22Rv1 (cell line): ENCODE data around the gene AMBRA1.

Experiments
- H3K27ac ChIP-seq: fragments of 450-650 bp; 2 replicates; pipeline ENCODE4 v1.5.1; 2017
- ZFX ChIP-seq: fragments of 450-650 bp; IDR thresholded peaks from 2 replicates; pipeline ENCODE4 v1.6.1; 2017; ENCODE audit warnings: antibody characterized with exemption, borderline replicate concordance
- TF ChIP-seq, protein P1 (sequence below): fragments of 450-650 bp; IDR thresholded peaks from 2 replicates; pipeline ENCODE4 v1.5.1; 2017; ENCODE audit warnings: mild to moderate bottlenecking

Gene AMBRA1

DNA sequence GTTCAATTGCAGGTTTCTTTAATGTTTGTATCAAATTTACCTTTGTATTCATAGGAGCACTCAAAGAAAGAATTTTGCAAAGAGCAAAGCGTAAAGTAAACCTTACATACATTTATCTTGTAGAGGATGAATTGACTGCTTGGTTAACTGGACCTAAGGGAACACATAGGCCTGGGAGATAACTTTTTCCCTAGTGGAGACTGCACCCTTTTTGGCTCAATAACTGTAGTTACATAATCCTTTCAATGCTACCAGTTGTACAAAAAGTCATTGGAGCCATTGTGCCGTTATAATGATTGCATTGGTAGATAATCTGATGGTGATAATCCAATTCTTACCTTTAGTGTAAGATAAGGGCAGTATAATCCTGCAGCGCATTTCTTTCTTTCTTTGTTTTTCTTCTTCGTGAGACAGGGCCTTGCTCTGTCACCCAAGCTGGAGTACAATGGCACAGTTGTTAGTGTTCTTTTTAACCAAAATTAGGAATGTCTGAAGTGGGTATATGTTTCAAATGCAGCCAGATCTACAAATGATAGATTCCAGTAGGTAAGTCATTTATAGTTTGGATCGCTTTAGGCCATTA lies 41.8 kb upstream of the AMBRA1 start:
- H3K27ac ChIP-seq: no peak overlapping the region
- TF ChIP-seq ZFX: no peak
- TF ChIP-seq, protein P1, sequence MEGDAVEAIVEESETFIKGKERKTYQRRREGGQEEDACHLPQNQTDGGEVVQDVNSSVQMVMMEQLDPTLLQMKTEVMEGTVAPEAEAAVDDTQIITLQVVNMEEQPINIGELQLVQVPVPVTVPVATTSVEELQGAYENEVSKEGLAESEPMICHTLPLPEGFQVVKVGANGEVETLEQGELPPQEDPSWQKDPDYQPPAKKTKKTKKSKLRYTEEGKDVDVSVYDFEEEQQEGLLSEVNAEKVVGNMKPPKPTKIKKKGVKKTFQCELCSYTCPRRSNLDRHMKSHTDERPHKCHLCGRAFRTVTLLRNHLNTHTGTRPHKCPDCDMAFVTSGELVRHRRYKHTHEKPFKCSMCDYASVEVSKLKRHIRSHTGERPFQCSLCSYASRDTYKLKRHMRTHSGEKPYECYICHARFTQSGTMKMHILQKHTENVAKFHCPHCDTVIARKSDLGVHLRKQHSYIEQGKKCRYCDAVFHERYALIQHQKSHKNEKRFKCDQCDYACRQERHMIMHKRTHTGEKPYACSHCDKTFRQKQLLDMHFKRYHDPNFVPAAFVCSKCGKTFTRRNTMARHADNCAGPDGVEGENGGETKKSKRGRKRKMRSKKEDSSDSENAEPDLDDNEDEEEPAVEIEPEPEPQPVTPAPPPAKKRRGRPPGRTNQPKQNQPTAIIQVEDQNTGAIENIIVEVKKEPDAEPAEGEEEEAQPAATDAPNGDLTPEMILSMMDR: no peak

DNA sequence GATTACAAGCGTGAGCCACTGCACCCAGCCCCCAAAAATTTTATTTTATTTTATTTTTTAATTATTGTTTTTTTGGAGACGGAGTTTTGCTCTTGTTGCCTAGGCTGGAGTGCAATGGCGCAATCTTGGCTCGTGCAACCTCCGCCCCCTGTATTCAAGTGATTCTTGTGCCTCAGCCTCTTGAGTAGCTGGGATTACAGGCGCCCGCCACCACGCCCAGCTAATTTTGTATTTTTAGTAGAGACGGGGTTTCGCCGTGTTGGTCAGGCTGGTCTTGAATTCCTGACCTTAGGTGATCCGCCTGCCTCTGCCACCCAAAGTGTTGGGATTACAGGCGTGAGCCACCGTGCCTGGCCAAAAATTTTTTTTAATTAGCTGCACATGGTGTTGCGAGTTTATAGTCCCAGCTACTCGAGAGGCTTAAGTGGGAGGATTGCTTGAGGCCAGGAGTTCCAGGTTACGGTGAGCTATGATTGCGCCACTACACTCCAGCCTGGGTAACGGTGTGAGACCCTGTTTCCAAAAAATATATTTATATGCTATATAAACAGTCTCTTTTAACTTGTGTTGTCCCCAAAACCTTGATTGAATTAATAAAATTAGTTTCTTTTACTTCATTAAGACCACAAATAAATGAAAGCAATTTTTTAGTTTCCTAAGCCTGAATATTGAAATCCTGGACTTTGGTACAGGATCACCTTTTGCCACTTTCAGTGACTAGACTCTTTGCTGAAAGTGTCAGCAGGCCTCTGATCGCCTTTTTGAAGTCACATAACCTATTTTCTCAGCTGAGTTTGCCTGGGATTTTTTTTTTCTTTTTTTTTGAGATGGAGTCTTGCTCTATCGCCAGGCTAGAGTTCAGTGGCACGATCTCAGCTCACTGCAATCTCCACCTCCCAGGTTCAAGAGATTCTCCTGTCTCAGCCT lies 39.7 kb upstream of the AMBRA1 start:
- H3K27ac ChIP-seq: no peak overlapping the region
- TF ChIP-seq, protein P1: no peak
- TF ChIP-seq ZFX: no peak

DNA sequence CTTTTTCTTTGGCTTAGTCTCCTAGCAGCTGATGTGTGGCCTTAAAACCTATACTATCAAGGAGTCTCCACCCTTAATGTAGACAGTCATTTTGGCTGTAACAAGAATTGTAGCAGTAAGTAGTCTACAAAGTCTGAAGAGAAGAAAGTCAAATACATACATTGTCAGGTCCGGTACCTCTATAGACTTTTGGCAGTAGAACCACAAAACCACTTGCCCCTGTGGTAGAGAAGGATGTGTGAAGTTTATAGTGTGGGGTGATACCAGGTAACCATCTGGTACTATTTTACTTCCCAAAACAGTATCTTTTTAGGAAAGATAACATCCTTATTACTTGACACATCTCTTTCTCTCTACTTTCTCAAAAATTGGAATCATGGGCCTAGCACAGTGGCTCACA lies 38.7 kb upstream of the AMBRA1 start:
- TF ChIP-seq, protein P1: no peak
- TF ChIP-seq ZFX: no peak
- no peak overlapping the region for H3K27ac ChIP-seq

DNA sequence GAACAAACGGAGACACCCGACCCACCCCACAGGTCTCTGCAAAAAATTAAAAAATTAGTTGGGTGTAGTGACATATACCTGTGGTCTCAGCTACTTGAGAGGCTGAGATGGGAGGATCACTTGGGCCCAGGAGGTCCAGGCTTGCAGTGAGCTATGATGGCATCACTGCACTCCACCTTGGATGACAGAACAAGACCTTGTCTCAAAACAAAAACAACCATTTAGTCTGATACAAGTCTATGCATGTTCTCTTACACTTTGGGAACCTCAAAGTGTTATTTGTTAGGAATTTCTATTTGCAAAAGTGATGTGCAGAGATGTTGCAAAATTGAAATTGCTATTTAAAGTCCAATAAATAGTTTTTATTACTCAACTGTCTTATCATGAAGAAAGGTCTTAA lies 37.9 kb upstream of the AMBRA1 start:
- no peak overlapping the region for H3K27ac ChIP-seq
- TF ChIP-seq, protein P1: no peak
- TF ChIP-seq ZFX: no peak

DNA sequence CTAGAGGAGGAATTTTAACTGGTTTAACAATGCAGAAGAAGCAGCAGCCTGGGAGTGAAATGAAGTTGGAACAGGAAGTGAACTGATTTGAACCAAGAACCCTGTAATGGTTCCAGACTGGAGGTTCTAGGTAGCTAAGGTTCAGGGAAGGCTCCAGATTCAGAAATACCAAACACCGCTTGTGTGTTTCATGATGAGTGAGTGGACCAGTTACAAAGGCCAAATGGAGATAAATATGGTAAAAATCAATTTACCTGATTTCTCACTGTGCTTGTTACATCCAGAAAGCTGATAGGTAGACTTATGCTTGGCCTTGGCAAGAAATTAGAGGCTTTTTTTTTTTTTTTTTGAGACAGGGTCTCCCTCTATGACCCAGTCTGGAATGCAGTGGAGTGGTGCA lies 36.4 kb upstream of the AMBRA1 start:
- no peak overlapping the region for H3K27ac ChIP-seq
- TF ChIP-seq, protein P1: no peak
- no peak for TF ChIP-seq ZFX

DNA sequence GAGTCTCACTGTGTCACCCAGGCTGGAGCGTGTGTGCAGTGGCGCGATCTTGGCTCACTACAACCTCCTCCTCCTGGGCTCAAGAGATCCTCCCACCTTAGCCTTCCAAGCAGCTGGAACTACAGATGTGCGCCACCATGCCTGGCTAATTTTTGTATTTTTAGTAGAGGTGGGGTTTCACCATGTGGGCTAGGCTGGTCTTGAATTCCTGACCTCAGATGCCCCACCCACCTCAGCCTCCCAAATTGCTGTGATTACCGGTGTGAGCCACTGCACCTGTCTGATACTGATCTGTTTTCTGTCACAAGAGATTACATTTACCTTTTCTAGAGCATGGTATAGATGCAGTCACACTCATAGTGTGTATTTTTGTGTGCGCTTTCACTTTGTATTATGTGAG lies 35.1 kb upstream of the AMBRA1 start:
- TF ChIP-seq, protein P1: no peak
- no peak for TF ChIP-seq ZFX

DNA sequence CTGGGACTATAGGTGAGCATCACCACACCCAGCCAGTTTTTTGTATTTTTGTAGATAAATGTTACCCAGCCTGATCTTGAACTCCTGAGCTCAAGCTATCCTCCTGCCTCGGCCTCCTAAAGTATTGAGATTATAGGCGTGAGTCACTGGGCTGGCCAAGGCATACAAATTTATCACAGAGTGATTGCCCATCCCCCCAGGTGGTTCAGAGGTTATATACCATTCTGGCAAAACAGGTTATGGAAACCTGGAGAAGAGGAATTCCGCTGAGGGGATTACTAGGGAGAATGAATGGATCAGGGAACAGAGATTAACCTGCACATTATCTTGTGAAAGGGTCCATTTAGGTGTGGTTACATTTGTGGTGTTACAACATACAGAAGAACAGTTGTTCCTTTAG lies 31.6 kb upstream of the AMBRA1 start:
- H3K27ac ChIP-seq: no peak overlapping the region
- TF ChIP-seq, protein P1: no peak

More for the DNA sequence above, 35.1 kb upstream of the AMBRA1 start:
- no peak overlapping the region for H3K27ac ChIP-seq
